Stimulated activated CD8-positive, alpha-beta memory T cell treated with anti-CD3 and anti-CD28 coated beads, Interleukin-4, amount 100 ng/mL, for 48 hours (primary cell): ENCODE results near the gene PHACTR1.
"Not testable (repeated sequence)": the region's sequence is repeated elsewhere in the genome, so short reads cannot be mapped to it uniquely, and the experiment has no call there.

Source experiments
- DNase-seq: peaks from one replicate; pipeline ENCODE4 v3.0.0-alpha.2; 2020

PHACTR1 gene

DNA sequence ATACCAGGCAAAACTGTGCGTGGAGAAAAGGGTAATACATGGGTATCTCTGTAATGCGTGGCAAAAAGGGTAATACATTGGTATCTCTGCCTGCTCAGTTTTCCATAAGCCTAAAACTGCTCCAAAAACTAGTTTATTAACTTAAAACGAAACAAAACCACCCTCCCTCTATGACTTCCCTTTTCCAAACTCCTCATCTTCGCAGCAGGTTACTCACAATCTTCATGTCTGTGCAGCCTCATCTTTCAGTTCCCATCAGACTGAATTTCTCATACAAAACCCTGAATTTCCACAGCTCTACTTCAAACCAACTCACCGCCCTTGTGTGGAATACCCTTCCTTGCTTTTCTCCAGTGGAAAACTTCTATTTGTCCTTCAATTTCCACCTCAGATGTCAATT lies 199.4 kb downstream of the PHACTR1 start:
- DNase-seq = no peak

GRCh38 chr6:12916420-12917136 lies 200.0 kb downstream of the PHACTR1 start:
- no peak for DNase-seq

DNA sequence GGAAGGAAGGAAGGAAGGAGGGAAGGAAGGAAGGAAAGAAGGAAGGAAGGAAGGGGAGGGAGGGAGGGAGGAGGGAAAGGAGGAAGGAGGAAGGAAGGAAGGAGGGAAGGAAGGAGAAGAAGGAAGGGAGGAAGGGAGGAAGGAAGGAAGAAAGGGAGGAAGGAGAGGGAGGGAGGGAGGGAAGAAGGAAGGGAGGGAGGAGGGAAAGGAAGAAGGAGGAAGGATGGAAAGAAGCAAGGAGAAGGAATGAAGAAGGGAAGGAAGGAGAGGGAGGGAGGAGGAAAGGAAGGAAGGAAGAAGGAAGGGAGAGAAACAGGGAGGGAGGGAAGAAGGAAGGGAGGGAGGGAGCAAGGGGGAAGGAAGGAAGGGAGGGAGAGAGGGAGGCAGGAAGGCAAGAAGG lies 204.9 kb downstream of the PHACTR1 start:
- no peak for DNase-seq

DNA sequence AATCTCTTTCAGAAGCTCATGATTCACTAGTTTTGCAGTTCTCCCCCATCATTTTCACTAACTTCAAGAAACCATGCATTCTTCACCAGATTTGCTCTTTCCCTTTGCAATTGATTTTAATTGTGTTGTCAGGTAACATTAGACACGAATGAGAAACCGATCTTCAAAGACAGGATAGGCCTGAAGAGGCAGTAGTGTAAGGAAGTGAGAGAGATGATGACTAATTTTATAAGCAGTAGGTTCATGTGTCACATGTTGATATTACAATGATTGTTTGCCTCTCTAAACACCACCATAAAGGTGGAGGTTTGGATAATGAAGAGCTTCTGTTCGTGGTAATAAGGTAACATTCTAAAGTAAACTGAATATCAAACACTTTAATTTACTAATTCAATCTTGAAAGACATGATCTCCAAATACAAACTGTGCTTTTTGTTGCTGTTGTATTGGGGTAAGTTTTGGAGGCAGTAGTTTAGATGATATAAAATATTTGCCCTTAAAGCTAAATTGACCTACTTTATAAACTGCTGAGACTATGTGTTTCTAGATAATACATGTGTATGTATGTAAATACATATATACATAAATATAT lies 207.2 kb downstream of the PHACTR1 start:
- no peak for DNase-seq

DNA sequence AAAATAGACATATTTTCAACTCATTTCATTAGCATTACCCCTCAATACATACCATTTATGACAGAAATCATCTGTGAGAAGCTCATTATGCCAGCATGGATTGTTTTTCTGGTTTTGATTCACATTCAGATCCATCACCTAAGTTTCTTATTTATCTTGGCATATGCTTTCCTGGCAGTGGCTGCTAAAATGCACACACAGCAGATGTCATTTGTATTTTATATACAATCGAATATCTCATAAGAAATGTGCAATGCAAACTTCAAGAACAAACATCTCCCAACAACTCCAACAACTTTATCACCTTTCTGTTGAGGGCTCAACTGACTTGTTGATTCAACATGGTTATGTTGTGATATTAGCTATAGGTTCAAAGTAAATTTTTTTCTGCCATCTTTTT lies 208.3 kb downstream of the PHACTR1 start:
- DNase-seq = no peak

DNA sequence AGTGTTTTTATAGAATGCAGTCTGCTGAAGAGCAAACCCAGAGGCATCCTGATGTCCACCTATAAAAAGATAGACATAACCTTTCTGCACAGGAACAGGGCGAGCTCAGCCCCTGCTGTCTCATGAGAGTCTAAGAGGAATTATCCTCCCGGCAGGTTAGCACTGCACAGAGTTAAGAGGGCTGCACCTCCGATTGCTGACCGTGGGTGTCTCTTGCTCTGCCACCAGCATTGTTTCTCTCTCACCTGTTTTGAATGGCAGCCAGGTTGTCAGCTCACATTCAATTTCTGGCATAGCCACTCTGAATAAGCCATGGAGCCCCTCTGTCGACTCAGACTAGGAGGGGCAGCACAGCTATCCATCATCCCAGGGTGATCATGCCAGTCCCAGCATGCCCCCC lies 211.2 kb downstream of the PHACTR1 start:
- DNase-seq = no peak

DNA sequence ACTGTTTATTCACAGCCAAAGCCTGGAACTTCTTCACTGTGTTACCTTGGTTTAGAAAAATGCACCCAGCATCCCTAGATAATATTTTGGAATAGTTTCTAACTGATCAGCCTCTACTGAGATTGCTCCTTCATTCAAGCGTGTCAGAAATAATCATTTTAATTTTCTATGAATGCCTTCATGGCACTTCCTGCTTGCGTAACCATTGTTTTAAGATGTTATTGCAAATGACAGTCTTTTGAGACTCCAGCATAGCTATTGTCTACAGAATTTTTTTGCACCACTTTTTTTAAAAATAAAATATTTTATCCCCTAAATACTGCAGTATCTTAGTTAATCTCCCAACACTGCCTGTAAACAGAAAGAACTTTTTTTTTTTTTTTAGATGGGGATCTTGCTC lies 213.1 kb downstream of the PHACTR1 start:
- no peak for DNase-seq

- no peak for DNase-seq
These were observed 215.1 kb downstream of the PHACTR1 start for GRCh38 chr6:12931639-12932038.

DNA sequence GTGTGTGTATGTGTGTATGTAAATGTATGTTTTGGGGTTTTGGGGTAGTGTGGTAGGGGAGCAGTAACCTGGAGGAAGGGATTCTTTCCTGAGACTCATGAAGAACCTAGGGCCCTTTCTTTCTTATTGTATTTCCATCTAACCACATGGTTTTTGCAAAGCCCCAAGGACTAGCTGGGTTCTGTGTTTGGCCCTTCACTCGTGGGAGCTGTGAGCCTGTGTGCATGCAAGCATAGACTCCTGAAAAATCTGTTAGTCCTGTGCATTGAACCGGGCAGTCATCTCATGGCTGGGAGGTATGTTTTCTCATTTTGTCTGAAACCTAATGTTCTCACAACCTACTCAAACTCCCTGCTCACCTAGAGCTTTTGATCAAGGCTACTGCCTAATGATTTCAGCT lies 219.1 kb downstream of the PHACTR1 start:
- no peak for DNase-seq

GRCh38 chr6:12937971-12938370 lies 221.4 kb downstream of the PHACTR1 start:
- DNase-seq = no peak

GRCh38 chr6:12939314-12939713 lies 222.7 kb downstream of the PHACTR1 start:
- DNase-seq = no peak

GRCh38 chr6:12941422-12941821 lies 224.9 kb downstream of the PHACTR1 start:
- no peak for DNase-seq

DNA sequence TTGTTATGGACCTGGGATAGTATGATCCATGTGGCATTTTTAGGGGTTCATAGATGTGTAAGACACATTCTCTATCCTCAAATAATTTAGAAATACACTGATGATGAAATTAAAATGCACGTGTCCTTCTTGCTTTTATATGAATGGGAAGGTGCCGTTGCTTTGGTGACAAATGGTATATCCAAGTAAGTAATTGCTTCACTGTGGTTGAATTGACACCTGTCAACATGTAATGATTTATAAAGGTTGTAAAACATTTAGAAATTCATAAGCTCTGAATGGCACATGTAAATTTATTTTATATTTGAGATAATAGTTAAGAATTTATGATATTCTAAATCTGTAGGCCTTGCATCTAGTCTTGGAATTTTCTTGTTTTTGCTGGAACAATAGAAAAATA lies 227.0 kb downstream of the PHACTR1 start:
- no peak for DNase-seq

DNA sequence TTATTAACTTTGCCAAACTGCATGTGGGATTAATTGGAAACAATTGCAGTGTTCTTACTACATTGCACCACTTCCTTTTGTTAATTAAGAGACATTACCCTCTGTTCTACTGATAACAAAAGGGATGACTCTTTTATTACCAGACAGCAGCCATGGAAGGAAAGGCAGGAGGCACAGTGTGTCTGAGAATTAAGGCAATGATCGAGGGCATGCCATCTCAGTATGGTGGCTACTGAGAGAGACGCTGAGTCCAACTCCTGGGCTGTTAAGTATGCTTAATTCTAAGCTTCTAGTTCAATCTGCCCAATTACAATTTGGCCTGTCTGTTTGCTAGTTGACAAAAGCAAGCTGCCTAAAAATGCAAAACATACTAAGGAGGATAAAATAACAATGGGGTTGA lies 227.4 kb downstream of the PHACTR1 start:
- DNase-seq = no peak

DNA sequence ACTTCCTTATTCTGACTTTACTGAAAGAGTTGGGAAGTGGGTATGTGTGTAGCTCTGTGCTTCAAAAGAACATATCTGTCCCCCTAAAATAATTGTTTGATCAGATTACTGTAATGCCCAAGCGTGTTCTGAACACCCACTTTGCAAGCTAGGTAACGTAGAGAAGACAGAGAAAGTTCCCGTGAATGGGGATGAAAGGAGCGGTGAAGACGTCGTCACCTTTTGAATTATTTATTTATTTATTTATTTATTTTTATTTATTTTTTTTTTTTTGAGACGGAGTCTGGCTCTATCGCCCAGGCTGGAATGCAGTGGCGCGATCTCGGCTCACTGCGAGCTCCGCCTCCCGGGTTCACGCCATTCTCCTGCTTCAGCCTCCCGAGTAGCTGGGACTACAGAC lies 228.0 kb downstream of the PHACTR1 start:
- DNase-seq = not testable (repeated sequence)

DNA sequence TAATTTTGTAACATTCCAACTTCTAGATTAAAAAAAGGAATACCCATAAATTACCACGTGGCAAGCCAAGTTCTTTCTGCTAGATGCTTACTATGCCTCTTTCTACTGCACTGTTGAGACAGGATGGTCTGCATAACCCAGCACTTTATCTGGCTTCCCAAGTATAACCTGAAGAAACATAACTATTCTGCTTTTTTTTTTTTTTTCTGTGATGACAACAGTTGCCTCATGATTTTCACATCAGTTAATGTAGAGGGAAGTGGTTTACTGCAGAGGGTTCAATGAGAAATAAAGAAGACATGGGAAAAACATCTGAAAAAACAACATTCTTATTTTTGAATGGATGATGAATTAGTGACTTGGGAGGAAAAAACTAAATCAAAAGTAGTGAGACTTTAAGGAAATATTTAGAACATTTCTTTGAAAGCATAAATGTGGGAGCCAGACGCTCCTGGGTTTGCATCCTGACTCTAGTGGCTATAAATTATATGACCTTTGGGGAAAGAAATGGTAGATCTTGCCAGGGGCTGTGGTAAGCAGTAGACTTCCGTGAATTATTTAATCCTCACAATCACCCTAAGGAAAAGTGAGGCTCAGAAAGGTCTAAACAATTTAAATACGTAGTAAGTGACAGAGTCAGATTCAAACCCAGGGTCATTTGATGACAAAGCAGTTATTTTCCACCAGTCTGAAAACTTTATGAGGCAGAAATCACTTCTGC lies 230.7 kb downstream of the PHACTR1 start:
- DNase-seq = no peak

DNA sequence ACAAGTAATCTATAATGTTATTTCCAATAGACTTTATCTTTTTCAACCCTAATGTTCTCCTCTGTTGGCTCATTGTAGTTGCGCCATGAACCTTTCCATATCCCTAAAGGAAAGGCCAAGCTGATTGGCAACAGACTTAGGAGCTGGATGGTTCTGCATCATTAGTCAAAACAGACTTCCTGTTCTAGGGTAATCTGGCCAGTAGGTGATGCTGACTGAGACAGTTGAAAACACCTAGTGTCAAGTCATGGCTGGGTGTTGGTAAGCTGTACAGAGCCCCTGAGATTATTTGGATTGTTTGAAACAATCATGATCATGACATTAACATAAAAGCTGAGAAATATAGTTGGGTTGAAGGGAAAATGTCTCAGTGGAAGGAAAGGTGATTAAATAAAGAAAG lies 231.4 kb downstream of the PHACTR1 start:
- no peak for DNase-seq

DNA sequence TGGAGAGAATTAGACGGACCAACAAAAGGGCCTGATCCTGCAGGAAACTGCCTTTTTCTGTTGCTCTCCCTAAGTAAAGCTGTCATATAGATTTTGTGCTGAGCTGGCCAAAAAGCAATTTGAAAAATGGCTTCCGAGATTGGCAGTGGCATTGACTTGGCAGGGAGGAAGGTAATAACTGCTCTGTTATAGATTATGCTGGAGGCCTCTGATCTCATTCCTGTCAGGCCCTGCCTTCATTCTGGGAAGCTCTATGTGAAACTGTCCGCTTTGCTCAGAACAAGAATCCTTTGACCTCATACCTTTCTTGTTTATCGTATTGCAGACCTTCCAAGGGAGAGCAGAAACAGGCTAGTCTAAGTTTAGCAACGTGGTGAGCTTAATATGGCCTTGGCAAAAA lies 234.4 kb downstream of the PHACTR1 start:
- DNase-seq = no peak

- DNase-seq = no peak
These were observed 234.8 kb downstream of the PHACTR1 start for GRCh38 chr6:12951415-12951814.

DNA sequence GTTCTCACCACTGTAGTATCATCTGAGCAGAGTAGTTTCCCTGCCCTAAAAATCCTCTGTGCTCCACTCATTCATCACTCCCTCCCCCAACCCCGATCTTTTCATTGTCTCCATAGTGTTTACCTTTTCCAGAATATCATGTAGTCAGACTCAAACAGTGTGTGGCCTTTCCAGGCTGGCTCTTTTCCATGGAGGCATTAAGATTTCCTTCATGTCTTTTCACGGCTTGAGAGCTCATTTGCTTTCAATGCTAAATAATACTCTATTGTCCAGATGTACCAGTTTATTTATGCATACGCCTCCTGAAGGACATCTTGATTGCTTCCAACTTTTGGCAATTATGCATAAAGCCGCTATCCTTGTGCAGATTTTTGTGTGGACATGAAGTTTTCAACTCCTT lies 235.8 kb downstream of the PHACTR1 start:
- no peak for DNase-seq

DNA sequence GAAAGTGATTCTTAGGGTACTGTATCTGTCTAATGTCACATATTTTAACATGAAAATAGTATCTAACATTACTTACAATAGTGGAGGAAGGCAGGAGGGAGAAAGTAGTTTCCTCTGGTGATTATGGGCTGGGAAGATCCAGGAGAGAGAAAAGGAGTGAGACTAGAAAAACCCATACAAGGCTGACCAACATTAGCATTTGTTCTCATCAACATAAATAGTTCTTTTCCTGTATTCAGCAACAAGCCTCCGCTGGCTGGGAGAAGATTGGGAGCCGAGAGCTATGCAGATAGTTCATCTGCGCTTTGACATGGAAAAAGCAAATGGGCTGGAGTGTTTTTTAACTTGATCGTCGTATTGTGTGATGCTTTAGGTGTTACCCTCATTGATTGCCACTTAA lies 239.4 kb downstream of the PHACTR1 start:
- DNase-seq = no peak

DNA sequence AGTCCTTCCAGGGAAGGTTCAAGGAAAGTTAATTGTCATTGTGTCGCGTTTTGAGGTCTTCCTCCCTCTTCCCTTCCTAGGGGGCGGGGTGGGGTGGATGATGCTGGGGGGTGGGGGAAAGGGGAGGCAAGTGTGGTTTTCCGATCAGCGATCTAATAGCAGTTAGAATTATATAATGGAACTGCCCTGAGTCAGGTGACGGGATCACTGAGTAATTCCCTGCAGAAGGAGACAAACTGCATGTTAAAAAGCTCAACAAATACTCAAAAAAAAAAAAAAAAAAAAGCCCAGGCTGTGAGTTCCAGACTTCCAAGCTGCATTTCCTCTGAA lies 240.4 kb downstream of the PHACTR1 start:
- no peak for DNase-seq

GRCh38 chr6:12957321-12958051 lies 240.9 kb downstream of the PHACTR1 start:
- DNase-seq = peak; percentile 34
